HepG2 (cell line): ENCODE data around the gene ORMDL3. TPM values are rescaled to one million over a fixed set of nuclear protein-coding genes. Genes with fewer than 3 reads are reported as not detected.

Experiments used
- EHMT2 ChIP-seq: fragments of 200-600 bp; sonication (generic); IDR thresholded peaks from 2 replicates; pipeline ENCODE4 v1.7.0; 2017; ENCODE audit warnings: antibody characterized with exemption, low read depth, low read length, borderline replicate concordance
- HDAC1 ChIP-seq: sonication (generic); formaldehyde crosslinking; IDR thresholded peaks from 2 replicates; pipeline ENCODE4 v1.5.1; 2020; ENCODE audit warnings: mild to moderate bottlenecking, missing genetic modification reagents
- KLF12 ChIP-seq: sonication (generic); formaldehyde crosslinking; IDR thresholded peaks from 2 replicates; pipeline ENCODE4 v1.4.0; 2020; ENCODE audit warnings: missing genetic modification reagents, borderline replicate concordance
- KLF6 ChIP-seq: IDR thresholded peaks from 2 replicates; pipeline ENCODE4 v1.8.0; 2016; ENCODE audit warnings: missing biosample characterization, missing genetic modification reagents
- MED1 ChIP-seq: sonication (generic); formaldehyde crosslinking; IDR thresholded peaks from 2 replicates; pipeline ENCODE4 v1.4.0; 2020; ENCODE audit warnings: missing genetic modification reagents
- NRL ChIP-seq: sonication (generic); formaldehyde crosslinking; IDR thresholded peaks from 2 replicates; pipeline ENCODE4 v1.5.0; 2020; ENCODE audit warnings: missing genetic modification reagents, mild to moderate bottlenecking, moderate library complexity, borderline replicate concordance
- POLR2G ChIP-seq: fragments of 200-400 bp; formaldehyde crosslinking; IDR thresholded peaks from 2 replicates; pipeline ENCODE4 v1.6.1; 2018; ENCODE audit warnings: mild to moderate bottlenecking, low read depth, low read length, moderate library complexity
- SMARCE1 ChIP-seq: fragments of 450-650 bp; IDR thresholded peaks from 2 replicates; pipeline ENCODE4 v1.6.1; 2017; ENCODE audit warnings: borderline replicate concordance
- SP5 ChIP-seq: IDR thresholded peaks from 2 replicates; pipeline ENCODE4 v1.6.1; 2016; ENCODE audit warnings: low read depth, borderline replicate concordance
- ZMAT3 ChIP-seq: sonication (generic); formaldehyde crosslinking; conservative IDR thresholded peaks from 2 replicates; pipeline ENCODE4 v1.7.0; 2021; ENCODE audit warnings: missing genetic modification reagents
- ZNF20 ChIP-seq: sonication (generic); formaldehyde crosslinking; IDR thresholded peaks from 2 replicates; pipeline ENCODE4 v1.4.0; 2020; ENCODE audit warnings: mild to moderate bottlenecking, moderate library complexity, missing genetic modification reagents
- ZNF569 ChIP-seq: sonication (generic); formaldehyde crosslinking; IDR thresholded peaks from 2 replicates; pipeline ENCODE4 v1.5.0; 2020; ENCODE audit warnings: mild to moderate bottlenecking, missing genetic modification reagents, moderate library complexity, borderline replicate concordance
- ZNF644 ChIP-seq: IDR thresholded peaks from 2 replicates; pipeline ENCODE4 v1.6.1; 2016; ENCODE audit warnings: low read depth
- ZNF674 ChIP-seq: sonication (generic); formaldehyde crosslinking; IDR thresholded peaks from 2 replicates; pipeline ENCODE4 v1.5.0; 2020; ENCODE audit warnings: low read depth, mild to moderate bottlenecking, missing genetic modification reagents
- ZNF766 ChIP-seq: sonication (generic); formaldehyde crosslinking; IDR thresholded peaks from 2 replicates; pipeline ENCODE4 v1.5.0; 2020; ENCODE audit warnings: missing genetic modification reagents, borderline replicate concordance
- ZSCAN21 ChIP-seq: sonication (generic); formaldehyde crosslinking; IDR thresholded peaks from 2 replicates; pipeline ENCODE4 v1.8.0; 2022; ENCODE audit warnings: mild to moderate bottlenecking, missing genetic modification reagents, moderate library complexity, borderline replicate concordance
- polyA plus RNA-seq, 8 experiments: library from polyadenylated mRNA; depleted of rRNA in 3 of 8; stranded (reverse) in 7 of 8; unstranded in 1 of 8; fragments of >200 nt; fragmentation: Illumina TruSeq in 4 of 8; extraction: Trizol in 4 of 8; gene quantifications; 2 replicates each; pipeline versions ENCODE4 v1.2.1 to v1.2.3, GENCODE V29; 2011 to 2016; ENCODE audit warnings: low read depth in 4 of 8, missing spikeins in 1 of 8, mixed read lengths in 1 of 8; ENCODE audit not compliant: insufficient read depth in 1 of 8
- total RNA-seq, 5 experiments: library from RNA; depleted of rRNA; stranded (reverse); fragments of >200 nt; fragmentation: Illumina TruSeq; extraction: Trizol; gene quantifications; 2 replicates each; pipeline ENCODE4 v1.2.3, GENCODE V29; 2016; ENCODE audit warnings: low read depth in 1 of 5
- TF ChIP-seq, protein P1 (sequence below): sonication (generic); formaldehyde crosslinking; IDR thresholded peaks from 2 replicates; pipeline ENCODE4 v1.8.0; 2022; ENCODE audit warnings: missing genetic modification reagents, mild to moderate bottlenecking, inconsistent platforms, borderline replicate concordance
- TF ChIP-seq, protein P2 (sequence below): sonication (generic); formaldehyde crosslinking; IDR thresholded peaks from 2 replicates; pipeline ENCODE4 v1.5.1; 2020; ENCODE audit warnings: missing genetic modification reagents, mild to moderate bottlenecking, borderline replicate concordance
- TF ChIP-seq, protein P3 (sequence below): sonication (generic); formaldehyde crosslinking; IDR thresholded peaks from 2 replicates; pipeline ENCODE4 v1.4.0; 2020; ENCODE audit warnings: missing genetic modification reagents
- TF ChIP-seq, protein P4 (sequence below): sonication (generic); formaldehyde crosslinking; IDR thresholded peaks from 2 replicates; pipeline ENCODE4 v1.5.0; 2020; ENCODE audit warnings: mild to moderate bottlenecking, missing genetic modification reagents

ORMDL3 gene
- total and polyA plus RNA-seq, 2 of the 13 experiments (the other 11 are each of a cell fraction or from before 2014, with no cell fraction given): 181 to 384 TPM

DNA sequence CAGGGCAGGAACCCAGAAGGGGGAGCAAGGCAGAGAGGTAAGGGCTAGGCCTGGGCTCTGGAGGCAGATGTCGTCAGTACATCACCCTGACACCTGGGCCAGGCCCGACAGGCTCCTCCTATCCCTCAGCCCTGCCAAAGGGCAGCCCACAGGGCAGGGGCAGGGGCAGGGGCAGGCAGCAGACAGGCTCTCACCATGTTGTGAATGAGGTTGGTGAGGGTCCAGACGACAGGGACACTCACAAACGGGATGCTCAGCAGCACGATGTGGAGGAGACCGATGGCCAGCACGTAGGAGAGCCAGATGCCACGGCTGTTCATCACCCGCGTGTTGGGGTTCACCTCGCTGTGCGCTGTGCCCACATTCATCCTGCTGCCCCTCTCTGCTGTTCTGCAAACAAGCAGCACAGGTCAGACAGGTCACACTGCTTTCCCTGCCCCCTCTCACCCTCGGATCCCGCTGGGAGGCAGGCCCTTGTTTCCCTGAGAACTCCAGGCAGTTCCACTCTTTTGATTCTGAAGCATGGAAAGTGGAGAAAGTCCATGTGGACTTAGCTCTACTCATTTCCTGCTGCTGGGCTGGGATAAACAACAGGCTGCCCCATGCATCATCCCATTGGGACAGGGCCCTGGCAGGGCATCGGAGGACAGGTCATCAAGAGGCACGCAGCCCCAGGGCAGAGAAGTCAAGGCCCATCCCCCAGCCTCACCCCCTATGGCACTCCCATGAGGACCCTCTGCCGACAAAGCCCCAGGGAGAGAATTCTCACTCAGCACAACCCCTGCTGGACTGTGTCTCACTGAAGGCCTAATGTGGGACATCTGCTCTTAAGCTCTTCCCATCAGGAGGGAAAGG is 3.3 kb downstream of the ORMDL3 start (continued):
- TF ChIP-seq NRL: no peak
- TF ChIP-seq, protein P1, sequence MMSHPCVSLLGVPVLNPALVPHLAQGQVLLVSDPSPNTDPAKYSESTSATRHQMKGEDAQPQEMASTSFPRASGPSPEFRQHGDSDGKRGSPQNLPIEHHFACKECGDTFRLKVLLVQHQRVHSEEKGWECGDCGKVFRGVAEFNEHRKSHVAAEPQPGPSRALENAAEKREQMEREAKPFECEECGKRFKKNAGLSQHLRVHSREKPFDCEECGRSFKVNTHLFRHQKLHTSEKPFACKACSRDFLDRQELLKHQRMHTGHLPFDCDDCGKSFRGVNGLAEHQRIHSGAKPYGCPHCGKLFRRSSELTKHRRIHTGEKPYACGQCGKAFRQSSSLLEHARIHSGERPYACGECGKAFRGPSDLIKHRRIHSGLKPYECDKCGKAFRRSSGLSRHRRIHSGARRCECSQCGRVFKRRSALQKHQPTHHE (CRISPR knock-in tag): peak; percentile 99
- TF ChIP-seq POLR2G: peak; percentile 67
- TF ChIP-seq, protein P2, sequence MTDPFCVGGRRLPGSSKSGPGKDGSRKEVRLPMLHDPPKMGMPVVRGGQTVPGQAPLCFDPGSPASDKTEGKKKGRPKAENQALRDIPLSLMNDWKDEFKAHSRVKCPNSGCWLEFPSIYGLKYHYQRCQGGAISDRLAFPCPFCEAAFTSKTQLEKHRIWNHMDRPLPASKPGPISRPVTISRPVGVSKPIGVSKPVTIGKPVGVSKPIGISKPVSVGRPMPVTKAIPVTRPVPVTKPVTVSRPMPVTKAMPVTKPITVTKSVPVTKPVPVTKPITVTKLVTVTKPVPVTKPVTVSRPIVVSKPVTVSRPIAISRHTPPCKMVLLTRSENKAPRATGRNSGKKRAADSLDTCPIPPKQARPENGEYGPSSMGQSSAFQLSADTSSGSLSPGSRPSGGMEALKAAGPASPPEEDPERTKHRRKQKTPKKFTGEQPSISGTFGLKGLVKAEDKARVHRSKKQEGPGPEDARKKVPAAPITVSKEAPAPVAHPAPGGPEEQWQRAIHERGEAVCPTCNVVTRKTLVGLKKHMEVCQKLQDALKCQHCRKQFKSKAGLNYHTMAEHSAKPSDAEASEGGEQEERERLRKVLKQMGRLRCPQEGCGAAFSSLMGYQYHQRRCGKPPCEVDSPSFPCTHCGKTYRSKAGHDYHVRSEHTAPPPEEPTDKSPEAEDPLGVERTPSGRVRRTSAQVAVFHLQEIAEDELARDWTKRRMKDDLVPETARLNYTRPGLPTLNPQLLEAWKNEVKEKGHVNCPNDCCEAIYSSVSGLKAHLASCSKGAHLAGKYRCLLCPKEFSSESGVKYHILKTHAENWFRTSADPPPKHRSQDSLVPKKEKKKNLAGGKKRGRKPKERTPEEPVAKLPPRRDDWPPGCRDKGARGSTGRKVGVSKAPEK: no peak
- peak; percentile 91 for TF ChIP-seq KLF12 (CRISPR knock-in tag)
- TF ChIP-seq, protein P3, sequence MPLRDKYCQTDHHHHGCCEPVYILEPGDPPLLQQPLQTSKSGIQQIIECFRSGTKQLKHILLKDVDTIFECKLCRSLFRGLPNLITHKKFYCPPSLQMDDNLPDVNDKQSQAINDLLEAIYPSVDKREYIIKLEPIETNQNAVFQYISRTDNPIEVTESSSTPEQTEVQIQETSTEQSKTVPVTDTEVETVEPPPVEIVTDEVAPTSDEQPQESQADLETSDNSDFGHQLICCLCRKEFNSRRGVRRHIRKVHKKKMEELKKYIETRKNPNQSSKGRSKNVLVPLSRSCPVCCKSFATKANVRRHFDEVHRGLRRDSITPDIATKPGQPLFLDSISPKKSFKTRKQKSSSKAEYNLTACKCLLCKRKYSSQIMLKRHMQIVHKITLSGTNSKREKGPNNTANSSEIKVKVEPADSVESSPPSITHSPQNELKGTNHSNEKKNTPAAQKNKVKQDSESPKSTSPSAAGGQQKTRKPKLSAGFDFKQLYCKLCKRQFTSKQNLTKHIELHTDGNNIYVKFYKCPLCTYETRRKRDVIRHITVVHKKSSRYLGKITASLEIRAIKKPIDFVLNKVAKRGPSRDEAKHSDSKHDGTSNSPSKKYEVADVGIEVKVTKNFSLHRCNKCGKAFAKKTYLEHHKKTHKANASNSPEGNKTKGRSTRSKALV (CRISPR knock-in tag): peak; percentile 96
- peak; percentile 96 for TF ChIP-seq SP5 (CRISPR knock-in tag)
- no peak; the same call in 1 of the 2 replicates for TF ChIP-seq ZNF569 (CRISPR knock-in tag)
- peak; percentile 96 for TF ChIP-seq ZNF644 (CRISPR knock-in tag)
- TF ChIP-seq SMARCE1: no peak
- TF ChIP-seq ZNF674 (CRISPR knock-in tag): no peak
- no peak for TF ChIP-seq EHMT2
- peak; percentile 97 for TF ChIP-seq HDAC1 (CRISPR knock-in tag)
- TF ChIP-seq, protein P4, sequence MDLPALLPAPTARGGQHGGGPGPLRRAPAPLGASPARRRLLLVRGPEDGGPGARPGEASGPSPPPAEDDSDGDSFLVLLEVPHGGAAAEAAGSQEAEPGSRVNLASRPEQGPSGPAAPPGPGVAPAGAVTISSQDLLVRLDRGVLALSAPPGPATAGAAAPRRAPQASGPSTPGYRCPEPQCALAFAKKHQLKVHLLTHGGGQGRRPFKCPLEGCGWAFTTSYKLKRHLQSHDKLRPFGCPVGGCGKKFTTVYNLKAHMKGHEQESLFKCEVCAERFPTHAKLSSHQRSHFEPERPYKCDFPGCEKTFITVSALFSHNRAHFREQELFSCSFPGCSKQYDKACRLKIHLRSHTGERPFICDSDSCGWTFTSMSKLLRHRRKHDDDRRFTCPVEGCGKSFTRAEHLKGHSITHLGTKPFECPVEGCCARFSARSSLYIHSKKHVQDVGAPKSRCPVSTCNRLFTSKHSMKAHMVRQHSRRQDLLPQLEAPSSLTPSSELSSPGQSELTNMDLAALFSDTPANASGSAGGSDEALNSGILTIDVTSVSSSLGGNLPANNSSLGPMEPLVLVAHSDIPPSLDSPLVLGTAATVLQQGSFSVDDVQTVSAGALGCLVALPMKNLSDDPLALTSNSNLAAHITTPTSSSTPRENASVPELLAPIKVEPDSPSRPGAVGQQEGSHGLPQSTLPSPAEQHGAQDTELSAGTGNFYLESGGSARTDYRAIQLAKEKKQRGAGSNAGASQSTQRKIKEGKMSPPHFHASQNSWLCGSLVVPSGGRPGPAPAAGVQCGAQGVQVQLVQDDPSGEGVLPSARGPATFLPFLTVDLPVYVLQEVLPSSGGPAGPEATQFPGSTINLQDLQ (CRISPR knock-in tag): no peak
- TF ChIP-seq KLF6: peak; percentile 90
- peak; percentile 99; the same call in 1 of the 2 replicates for TF ChIP-seq ZNF766 (CRISPR knock-in tag)
- peak; percentile 95 for TF ChIP-seq ZSCAN21 (CRISPR knock-in tag)
- TF ChIP-seq MED1: peak; percentile 100
- TF ChIP-seq ZMAT3 (CRISPR knock-in tag): peak; percentile 99
- TF ChIP-seq ZNF20 (CRISPR knock-in tag): no peak
